ENCODE data around the gene SRRM4. TPM values are rescaled to one million over a fixed set of nuclear protein-coding genes. Genes with fewer than 3 reads are reported as not detected.
"Not testable (repeated sequence)": the region's sequence is repeated elsewhere in the genome, so short reads cannot be mapped to it uniquely, and the experiment has no call there.

Gene SRRM4
- total RNA-seq, 1 experiment from 2014 or later = not detected

- not testable (repeated sequence) for DNase-seq (ENCODE audit: low spot score)
Measured at GRCh38 chr12:119008273-119008672, 26.9 kb downstream of the SRRM4 start.

- DNase-seq (ENCODE audit: low spot score) = no peak
Measured at GRCh38 chr12:119008691-119009221, 27.4 kb downstream of the SRRM4 start.

- no peak for DNase-seq (ENCODE audit: low spot score)
Measured at GRCh38 chr12:119011231-119011630, 29.9 kb downstream of the SRRM4 start.

GRCh38 chr12:119012179-119012578, 30.8 kb downstream of the SRRM4 start:
- DNase-seq (ENCODE audit: low spot score) = no peak

- DNase-seq (ENCODE audit: low spot score) = no peak
Measured at GRCh38 chr12:119013023-119013422, 31.7 kb downstream of the SRRM4 start.

- DNase-seq (ENCODE audit: low spot score) = no peak
Measured at GRCh38 chr12:119014368-119014767, 33.0 kb downstream of the SRRM4 start.

- no peak for DNase-seq (ENCODE audit: low spot score)
Measured at GRCh38 chr12:119016715-119017114, 35.4 kb downstream of the SRRM4 start.

GRCh38 chr12:119019166-119019565, 37.8 kb downstream of the SRRM4 start:
- DNase-seq (ENCODE audit: low spot score) = no peak

GRCh38 chr12:119020406-119021360, 39.3 kb downstream of the SRRM4 start:
- peak; percentile 68 for DNase-seq (ENCODE audit: low spot score)

GRCh38 chr12:119024356-119024755, 43.0 kb downstream of the SRRM4 start:
- DNase-seq (ENCODE audit: low spot score) = no peak

GRCh38 chr12:119025786-119026185, 44.4 kb downstream of the SRRM4 start:
- DNase-seq (ENCODE audit: low spot score) = no peak

- DNase-seq (ENCODE audit: low spot score) = not testable (repeated sequence)
Measured at GRCh38 chr12:119033332-119033731, 52.0 kb downstream of the SRRM4 start.

- peak; percentile 37 for DNase-seq (ENCODE audit: low spot score)
Measured at GRCh38 chr12:119036878-119037825, 55.8 kb downstream of the SRRM4 start.

- no peak for DNase-seq (ENCODE audit: low spot score)
Measured at GRCh38 chr12:119044094-119044493, 62.8 kb downstream of the SRRM4 start.

- no peak for DNase-seq (ENCODE audit: low spot score)
Measured at GRCh38 chr12:119047641-119048040, 66.3 kb downstream of the SRRM4 start.

- no peak for DNase-seq (ENCODE audit: low spot score)
Measured at GRCh38 chr12:119050663-119051062, 69.3 kb downstream of the SRRM4 start.

- no peak for DNase-seq (ENCODE audit: low spot score)
Measured at GRCh38 chr12:119051474-119051873, 70.1 kb downstream of the SRRM4 start.

- DNase-seq (ENCODE audit: low spot score) = no peak
Measured at GRCh38 chr12:119052001-119052400, 70.7 kb downstream of the SRRM4 start.

- no peak for DNase-seq (ENCODE audit: low spot score)
Measured at GRCh38 chr12:119055977-119056376, 74.6 kb downstream of the SRRM4 start.

GRCh38 chr12:119060847-119061796, 79.8 kb downstream of the SRRM4 start:
- peak; percentile 72 for DNase-seq (ENCODE audit: low spot score)
